GM21447 (cell line): Measurements from ENCODE around the gene LRBA.

Experiments used
- ATAC-seq: cut with Tn5 transposase; IDR thresholded peaks from one replicate; pipeline ENCODE4 v1.9.1; 2021; ENCODE audit not compliant: unreplicated experiment

LRBA gene

GRCh38 chr4:150336676-150337412, 678.2 kb downstream of the LRBA start:
- no peak for ATAC-seq

DNA sequence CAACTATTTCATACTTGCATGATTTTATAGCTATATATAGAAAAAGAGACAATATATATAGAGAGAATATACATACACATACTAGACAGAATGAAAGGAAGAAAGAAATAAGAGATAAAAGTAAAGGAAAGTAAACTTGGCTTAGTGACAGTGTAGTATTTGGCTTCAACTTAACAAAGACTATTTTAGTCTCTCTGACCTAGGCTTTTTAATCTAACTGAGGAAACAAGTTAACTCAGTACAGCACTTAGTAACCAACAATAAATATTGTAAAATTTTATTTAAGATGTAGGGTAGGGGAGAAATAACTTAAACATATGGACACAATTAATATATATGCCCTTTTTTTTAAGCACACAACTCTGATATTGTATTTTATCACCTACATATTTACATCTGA, 682.1 kb downstream of the LRBA start:
- no peak for ATAC-seq

- no peak for ATAC-seq
These were observed 683.0 kb downstream of the LRBA start for GRCh38 chr4:150332086-150332485.

- no peak for ATAC-seq
These were observed 685.7 kb downstream of the LRBA start for GRCh38 chr4:150329373-150329772.

- ATAC-seq, result no peak
These were observed 686.6 kb downstream of the LRBA start for GRCh38 chr4:150328496-150328895.

DNA sequence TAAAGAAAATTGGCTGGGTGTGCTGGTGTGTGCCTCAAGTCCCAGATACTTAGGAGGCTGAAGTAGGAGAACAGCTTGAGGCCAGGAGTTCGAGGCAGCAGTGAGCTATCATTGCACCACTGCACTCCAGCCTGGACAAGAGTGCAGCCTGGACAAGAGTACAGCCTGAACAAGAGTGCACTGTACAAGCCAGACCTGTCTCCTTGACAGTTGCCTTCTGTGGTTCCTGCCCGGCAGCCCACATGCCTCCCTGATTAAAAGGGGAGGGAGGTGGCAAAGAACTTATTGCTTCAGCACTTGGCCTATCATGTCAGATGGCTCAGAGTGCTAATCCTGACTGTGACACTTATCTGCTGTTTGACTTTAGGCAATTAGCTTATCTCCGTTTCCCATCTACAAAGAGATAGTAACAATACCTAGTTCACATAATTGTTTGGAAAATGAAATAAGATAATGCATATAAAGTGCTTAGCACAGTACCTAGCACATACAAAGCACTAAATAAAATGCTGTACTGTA, 687.8 kb downstream of the LRBA start:
- no peak for ATAC-seq

DNA sequence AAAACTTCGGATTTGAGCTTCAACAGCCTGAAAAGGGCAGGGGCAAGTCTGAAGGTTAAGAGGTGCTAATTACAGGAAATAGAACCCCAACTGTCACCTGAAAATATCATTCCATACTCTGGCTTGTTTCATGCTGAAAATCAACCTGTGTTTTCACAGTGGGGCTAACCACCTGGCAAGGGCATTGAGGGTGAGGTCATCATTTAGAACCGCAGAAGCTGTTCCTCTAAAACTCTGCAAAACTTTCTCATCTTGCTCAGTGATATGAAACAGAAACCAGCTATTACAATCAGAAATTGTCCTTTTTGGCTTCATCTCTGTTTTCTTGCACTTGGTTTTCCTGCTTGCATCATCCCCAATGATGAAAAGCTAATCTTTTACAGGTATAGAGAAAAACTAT, 689.2 kb downstream of the LRBA start:
- ATAC-seq, result no peak

- no peak for ATAC-seq
These were observed 691.4 kb downstream of the LRBA start for GRCh38 chr4:150323406-150324325.

DNA sequence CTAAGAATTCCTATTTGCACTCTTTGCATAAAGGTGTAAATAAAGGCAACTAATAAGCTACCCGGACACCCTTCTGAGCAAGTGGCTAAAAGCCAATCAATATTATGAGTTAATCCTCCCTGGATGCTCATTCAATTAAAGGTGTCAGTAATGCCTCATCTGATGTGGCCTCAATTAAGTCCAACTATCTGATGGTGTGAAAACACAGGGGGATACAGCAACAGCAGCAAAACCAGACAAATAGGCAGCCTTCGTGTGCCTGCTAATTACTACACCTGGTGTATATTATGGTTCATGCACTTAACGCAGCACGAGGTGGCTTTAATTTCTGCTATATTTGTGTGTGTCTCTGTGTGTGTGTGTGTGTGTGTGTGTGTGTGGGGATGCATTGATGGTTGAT, 692.4 kb downstream of the LRBA start:
- ATAC-seq, result no peak

GRCh38 chr4:150321113-150321512, 694.0 kb downstream of the LRBA start:
- no peak for ATAC-seq

- no peak for ATAC-seq
These were observed 696.1 kb downstream of the LRBA start for GRCh38 chr4:150318971-150319370.

GRCh38 chr4:150318527-150318926, 696.6 kb downstream of the LRBA start:
- no peak for ATAC-seq

- ATAC-seq, result no peak
These were observed 698.5 kb downstream of the LRBA start for GRCh38 chr4:150316332-150317205.

GRCh38 chr4:150315691-150316090, 699.4 kb downstream of the LRBA start:
- no peak for ATAC-seq

- no peak for ATAC-seq
These were observed 699.9 kb downstream of the LRBA start for GRCh38 chr4:150315175-150315574.

GRCh38 chr4:150314031-150314430, 701.1 kb downstream of the LRBA start:
- ATAC-seq, result no peak

GRCh38 chr4:150310159-150310895, 704.8 kb downstream of the LRBA start:
- ATAC-seq, result no peak

- no peak for ATAC-seq
These were observed 706.1 kb downstream of the LRBA start for GRCh38 chr4:150308824-150309472.

DNA sequence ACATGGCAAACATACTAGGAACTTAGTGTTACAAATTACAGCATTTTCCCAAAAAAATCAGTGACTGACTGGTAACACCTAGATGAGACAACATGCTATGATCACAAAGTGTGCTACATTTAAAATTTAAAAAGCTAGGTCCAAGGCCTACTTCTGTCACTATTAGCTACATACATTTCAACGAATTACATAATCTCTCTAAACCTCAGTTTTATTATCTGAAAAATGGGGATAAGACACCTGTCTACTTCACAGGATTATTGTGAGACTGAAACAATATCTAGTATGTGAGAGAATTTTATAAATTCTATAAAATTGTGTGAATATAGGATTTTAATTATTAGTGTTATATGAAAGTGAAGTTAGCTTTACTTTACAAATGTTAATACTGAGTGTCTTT, 708.4 kb downstream of the LRBA start:
- ATAC-seq, result no peak

DNA sequence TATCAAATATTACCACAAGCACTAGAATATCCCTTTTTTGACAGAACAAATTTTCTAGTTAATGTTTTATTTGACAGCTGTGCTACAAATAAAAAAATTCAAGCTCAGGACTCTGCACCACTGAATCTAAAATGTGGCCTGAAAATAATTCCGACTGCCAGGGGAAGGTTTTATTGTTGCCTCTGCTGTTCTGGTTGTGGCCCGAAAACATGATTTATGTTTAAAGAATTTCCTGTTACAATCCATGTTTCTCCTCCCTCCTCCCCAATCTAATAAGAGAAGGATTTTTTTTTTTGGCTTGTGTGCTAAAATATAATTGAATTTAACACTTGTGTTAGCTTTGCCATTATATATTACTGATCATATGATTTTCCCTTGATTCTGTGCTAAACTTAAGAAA, 709.1 kb downstream of the LRBA start:
- no peak for ATAC-seq
